DMS 273 (cell line): ENCODE measurements around the gene CBX2.
"Not testable (repeated sequence)": the region's sequence is repeated elsewhere in the genome, so short reads cannot be mapped to it uniquely, and the experiment has no call there.

Experiments used
- DNase-seq: peaks from one replicate; lab custom pipeline; 2025; ENCODE audit not compliant: unreplicated experiment; lab: John Stamatoyannopoulos, UW

The CBX2 gene

DNA sequence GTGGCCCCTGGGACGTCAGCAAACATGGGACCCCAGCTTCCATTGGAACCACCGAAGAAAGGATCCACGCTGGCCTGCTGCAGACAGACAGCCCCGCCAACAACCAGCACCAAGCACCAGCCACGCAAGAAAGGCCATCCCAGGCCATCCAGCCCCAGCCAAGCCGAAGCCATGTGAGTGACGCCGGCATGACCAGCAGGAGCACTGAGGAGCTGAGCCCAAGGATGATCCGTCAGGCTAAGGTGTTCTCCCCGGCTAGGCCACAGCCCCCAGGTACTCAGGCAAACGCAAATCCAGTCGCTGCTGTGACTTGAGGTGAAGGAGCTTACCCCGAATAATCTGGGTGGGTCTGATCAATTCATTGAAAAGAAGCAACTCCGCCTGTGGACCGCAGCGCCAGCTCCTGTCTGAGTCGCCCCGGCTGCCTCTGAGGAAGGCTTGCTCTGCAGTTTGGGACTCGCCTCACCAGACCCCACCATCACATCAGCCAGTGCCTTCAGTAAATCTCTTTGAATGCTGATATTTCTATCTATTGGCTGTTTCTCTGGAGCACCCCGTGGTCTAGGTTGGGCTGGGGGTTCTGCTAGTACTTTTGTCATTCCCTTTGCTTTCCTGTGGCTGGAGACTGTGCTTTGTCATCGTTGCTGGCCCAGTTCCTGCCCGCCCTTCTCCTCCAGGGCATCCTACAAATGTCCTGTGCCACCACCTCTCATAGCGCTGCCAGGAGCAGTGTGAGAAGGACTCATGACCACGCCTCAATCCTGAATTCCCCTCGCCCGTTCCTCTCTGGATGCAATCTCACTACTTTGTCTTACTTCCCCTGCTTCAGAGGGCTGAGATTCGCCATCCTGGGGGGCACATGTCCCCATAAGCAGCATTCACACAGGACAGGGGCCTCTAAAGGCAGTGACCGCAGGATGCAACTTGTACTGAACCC, 8.1 kb upstream of the CBX2 start:
- DNase-seq, result no peak

- no peak for DNase-seq
Observed at GRCh38 chr17:79771276-79771675, 6.7 kb upstream of the CBX2 start.

GRCh38 chr17:79772726-79773125, 5.2 kb upstream of the CBX2 start:
- not testable (repeated sequence) for DNase-seq

DNA sequence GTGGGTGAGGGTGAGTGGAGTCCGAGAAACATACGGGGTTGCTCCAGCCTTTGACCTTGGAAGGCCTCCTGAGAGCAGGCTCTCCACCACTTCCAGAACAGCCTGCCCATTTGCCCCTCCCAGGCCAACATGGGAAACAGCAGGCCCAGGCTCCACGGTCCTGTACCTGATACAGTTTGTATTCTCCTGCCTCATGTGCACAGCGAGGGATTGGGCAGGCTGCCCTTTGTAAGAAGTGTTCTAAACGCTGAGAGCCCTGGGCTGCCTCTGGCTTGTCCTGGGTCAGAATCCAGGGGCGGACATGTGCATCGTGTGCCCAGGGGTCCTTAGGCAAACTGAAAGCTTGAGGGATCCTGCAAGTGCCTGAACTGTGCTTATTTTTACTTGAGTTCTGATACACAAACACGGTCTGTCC, 3.4 kb upstream of the CBX2 start:
- DNase-seq, result no peak

DNA sequence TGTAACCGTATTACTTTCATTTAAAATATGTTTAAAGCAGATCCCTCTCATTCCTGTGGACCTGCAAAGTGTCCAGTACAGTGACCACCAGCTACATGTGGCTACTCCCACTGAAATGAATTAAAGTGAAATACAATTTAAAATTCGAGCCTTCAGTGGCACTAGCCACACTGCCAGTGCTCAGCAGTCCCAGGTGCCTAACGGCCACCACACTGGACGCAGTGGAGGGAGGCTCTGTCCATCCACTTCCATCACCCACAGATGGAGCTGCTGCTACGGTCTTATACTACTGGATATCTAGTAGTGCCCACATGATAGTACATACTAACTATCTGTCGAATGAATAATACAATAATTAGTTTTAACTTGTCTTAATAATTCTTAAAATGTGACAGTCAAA, 2.3 kb upstream of the CBX2 start:
- DNase-seq, result no peak

- DNase-seq, result no peak
Observed at GRCh38 chr17:79776376-79777119, 1.4 kb upstream of the CBX2 start.

- DNase-seq, result peak; percentile 91
Observed at GRCh38 chr17:79777120-79777893, 641 bp upstream of the CBX2 start.

- DNase-seq, result peak; percentile 77
Observed at GRCh38 chr17:79778504-79779083, 646 bp downstream of the CBX2 start.

GRCh38 chr17:79779084-79779529, 1.2 kb downstream of the CBX2 start:
- no peak for DNase-seq

DNA sequence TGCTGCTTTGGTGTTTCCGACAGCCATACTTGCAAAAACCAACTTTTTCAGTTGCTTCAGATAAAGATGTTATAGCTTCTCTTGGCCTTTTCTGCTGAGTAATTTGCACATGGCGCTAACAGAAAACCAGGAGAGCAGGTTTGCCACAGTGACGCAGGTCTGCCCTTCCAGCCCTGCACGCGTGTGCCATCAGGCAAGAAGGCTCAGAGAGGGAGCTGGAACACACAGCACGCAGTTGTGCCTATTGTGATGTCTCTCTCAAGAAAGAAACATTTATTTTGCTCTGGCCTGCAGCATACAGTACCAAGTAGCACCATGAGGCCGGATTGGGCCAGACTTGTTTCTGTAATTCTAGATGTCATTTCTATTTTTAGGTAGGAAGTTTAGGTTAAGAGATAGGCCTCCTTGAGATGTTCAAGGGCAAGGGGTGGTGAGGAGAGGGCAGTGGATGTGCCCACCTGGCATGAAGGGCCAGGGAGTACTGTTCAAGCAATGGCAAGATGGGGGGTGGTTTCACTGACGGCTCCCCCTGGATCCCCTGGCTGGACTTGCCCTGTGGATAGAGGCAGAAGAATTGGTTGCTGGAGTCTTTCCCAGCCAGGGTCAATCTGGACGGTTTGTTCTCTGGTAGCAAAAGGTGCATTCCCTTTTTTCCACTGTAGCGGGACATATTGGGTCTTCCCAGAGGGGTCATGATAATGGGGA, 1.9 kb downstream of the CBX2 start:
- DNase-seq, result no peak

DNA sequence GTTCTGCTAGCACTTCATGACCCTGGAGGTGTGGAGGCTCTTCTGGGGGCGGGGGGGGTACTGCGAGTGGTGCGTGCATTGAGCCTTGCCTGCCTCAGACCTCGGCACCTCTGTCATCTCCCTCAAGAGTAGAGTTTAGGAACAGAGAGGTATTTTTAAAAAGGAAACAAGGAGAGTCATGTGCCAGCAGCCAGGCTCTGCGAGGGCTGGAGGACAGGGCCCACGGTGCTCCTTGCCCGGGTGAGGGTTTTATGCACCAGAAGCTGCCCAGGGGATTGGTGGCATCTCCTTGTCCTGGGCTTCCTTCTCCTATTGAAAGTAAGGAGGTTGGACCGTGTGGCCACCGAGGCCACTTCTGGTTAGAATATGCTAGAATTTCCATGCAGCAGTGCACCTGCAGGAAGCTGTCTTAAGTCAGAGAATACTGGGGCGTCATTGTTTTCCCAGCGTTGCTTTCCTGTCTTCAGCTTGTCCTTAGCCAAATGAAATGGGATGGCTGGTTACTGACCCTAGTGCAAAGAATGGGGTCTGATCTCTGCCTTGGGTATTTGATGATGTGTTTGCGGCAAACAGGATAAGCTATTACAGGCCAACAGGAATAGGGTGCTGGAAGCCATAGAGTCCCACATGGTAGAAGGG, 3.2 kb downstream of the CBX2 start:
- DNase-seq, result no peak

GRCh38 chr17:79781736-79782575, 4.0 kb downstream of the CBX2 start:
- DNase-seq, result no peak

DNA sequence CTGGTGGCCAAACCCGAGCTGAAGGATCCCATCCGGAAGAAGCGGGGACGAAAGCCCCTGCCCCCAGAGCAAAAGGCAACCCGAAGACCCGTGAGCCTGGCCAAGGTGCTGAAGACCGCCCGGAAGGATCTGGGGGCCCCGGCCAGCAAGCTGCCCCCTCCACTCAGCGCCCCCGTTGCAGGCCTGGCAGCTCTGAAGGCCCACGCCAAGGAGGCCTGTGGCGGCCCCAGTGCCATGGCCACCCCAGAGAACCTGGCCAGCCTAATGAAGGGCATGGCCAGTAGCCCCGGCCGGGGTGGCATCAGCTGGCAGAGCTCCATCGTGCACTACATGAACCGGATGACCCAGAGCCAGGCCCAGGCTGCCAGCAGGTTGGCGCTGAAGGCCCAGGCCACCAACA, 5.9 kb downstream of the CBX2 start:
- no peak for DNase-seq

DNA sequence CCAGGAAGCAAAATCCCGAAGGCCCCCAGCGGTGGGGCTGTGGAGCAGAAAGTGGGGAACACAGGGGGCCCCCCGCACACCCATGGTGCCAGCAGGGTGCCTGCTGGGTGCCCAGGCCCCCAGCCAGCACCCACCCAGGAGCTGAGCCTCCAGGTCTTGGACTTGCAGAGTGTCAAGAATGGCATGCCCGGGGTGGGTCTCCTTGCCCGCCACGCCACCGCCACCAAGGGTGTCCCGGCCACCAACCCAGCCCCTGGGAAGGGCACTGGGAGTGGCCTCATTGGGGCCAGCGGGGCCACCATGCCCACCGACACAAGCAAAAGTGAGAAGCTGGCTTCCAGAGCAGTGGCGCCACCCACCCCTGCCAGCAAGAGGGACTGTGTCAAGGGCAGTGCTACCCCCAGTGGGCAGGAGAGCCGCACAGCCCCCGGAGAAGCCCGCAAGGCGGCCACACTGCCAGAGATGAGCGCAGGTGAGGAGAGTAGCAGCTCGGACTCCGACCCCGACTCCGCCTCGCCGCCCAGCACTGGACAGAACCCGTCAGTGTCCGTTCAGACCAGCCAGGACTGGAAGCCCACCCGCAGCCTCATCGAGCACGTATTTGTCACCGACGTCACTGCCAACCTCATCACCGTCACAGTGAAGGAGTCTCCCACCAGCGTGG, 6.5 kb downstream of the CBX2 start:
- no peak for DNase-seq

DNA sequence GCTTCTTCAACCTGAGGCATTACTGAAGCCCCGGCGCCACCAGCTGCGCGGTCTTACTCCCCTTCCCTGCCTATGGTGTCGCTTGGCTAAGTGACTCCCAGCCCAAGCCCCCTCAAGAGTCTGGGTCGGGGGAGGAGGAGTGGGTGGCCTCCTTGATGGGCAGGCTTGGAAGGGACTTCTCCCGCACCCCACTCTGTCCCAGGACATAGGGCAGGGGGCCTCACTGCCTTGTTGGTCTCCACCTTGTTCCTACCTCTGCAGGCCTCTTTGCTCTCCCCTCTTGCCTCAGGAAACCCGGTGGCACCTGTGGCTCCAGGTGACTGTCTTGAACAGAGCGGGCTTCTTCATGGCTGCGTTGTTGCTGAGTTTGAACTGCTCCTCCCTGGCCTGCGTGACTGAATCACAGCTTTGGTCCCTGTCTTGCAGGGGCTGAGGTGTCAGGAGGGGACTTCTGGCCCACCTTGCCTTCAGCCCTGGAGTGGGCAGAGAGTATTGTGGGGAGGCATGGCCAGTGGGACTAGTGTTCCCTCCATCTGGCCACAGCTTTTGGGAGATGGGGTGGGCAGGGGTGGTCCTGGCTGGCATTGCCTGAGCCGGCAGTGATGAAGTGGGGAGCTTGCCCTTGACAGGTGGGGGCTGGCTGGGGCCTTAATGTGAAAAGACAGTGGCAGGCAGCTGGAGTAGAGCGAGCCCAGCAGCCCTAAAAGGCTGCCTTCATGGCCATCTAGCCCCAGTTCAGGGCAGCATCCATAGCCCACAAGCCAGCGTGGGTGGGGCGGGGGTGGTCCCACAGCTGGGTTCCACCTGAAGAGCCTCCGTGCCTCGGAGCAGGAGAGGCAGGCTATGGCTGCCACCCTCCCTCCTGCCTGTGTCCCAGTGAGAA, 7.3 kb downstream of the CBX2 start:
- DNase-seq, result no peak

DNA sequence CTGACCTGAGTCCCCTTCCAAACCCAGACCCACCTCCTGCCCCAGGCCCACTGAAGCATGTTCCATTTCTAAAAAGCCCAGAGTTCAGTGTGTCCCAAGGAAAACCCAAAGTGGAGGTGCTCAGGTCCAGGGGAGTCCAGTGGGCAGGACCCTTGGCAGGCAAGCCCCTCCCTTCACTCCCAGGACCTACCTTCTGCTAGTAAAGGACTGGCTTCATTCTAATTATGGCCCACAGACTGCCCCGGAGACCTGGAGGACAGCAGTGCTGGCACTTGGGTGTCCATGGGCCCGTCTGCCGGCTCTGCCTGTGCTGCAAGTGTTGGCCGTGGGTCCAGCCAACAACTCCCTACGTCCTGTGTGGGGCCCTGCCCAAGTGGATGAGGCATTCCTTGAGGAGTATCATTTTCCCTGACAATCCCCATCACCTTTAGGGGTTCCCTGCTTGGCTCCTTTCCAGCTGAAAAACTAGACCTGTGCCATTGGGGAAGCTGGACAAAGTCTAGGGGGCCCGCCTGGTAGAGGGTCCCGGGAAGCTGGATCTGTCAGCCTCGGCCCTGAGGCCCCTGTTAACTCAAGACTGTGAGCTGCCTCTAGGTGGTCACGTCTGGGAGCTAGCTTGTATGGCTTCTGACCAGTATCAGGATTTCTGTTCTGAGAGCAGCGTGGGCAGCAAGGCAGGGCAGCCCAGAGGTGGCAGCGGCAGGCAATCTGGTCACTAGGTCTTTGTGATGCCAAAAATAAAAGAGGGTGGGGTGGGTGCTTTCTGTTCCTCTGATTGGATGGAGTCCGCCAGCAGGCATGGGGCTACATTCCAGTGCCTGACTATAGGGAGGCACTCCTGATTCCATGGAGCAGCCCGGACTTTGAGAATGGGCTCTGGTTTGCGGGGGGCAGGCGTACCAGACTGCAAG, 8.2 kb downstream of the CBX2 start:
- DNase-seq, result no peak
